Nephron progenitor cell (in vitro differentiated cells): ENCODE data around the gene RNF214.

Source experiments
- DNase-seq: peaks from one replicate; pipeline ENCODE4 v3.0.0; 2021
- H3K27ac Mint-ChIP-seq: 2 replicates; pipeline ENCODE4 v1.8.0; 2021; ENCODE audit warnings: mild to moderate bottlenecking, moderate library complexity, mixed read lengths
- H3K27me3 Mint-ChIP-seq: 2 replicates; pipeline ENCODE4 v1.8.0; 2021; ENCODE audit warnings: mild to moderate bottlenecking, low read depth, mixed read lengths; ENCODE audit not compliant: poor library complexity
- H3K36me3 Mint-ChIP-seq: 2 replicates; pipeline ENCODE4 v1.8.0; 2021; ENCODE audit warnings: low read depth, mixed read lengths
- H3K4me1 Mint-ChIP-seq: 2 replicates; pipeline ENCODE4 v1.8.0; 2021; ENCODE audit warnings: mixed read lengths
- H3K4me3 Mint-ChIP-seq: 2 replicates; pipeline ENCODE4 v1.8.0; 2021; ENCODE audit warnings: mild to moderate bottlenecking, moderate library complexity, mixed read lengths
- H3K9me3 Mint-ChIP-seq: 2 replicates; pipeline ENCODE4 v1.8.0; 2021; ENCODE audit warnings: mild to moderate bottlenecking, moderate library complexity, mixed read lengths
- TF ChIP-seq, protein P1 (sequence below): fragments of 200-600 bp; sonication (generic); IDR thresholded peaks from 2 replicates; pipeline ENCODE4 v1.5.0; 2021; ENCODE audit warnings: antibody characterized with exemption

Gene RNF214

DNA sequence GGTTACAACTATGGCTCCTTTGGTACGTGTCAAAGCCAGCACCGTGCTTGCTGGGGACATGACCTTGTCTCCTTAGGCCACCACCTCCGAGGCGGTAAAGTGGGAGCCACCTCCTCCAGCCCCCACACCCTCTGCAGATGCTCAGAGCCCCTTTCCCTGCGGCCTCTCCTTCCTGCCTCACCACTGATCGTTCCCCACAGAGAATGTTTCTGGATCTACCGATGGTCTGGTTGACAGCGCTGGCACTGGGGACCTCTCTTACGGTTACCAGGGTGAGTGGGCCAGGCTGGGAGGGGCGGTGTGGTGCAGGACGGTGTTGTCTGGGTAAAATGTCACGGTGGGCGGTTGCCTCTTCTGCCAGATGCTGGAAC is 45.1 kb upstream of the RNF214 start:
- Mint-ChIP-seq H3K4me1 (peaks cover 27% of the 10 kb centered on the region), H3K4me3 (no peak overlapping the region), H3K27ac (peak overlapping the region; percentile 57), H3K36me3 (peaks cover 20% of the 10 kb centered on the region), H3K9me3 (no peaks in the 10 kb centered on the region), H3K27me3 (peaks cover 6% of the 10 kb centered on the region)
- DNase-seq = no peak
- TF ChIP-seq, protein P1, sequence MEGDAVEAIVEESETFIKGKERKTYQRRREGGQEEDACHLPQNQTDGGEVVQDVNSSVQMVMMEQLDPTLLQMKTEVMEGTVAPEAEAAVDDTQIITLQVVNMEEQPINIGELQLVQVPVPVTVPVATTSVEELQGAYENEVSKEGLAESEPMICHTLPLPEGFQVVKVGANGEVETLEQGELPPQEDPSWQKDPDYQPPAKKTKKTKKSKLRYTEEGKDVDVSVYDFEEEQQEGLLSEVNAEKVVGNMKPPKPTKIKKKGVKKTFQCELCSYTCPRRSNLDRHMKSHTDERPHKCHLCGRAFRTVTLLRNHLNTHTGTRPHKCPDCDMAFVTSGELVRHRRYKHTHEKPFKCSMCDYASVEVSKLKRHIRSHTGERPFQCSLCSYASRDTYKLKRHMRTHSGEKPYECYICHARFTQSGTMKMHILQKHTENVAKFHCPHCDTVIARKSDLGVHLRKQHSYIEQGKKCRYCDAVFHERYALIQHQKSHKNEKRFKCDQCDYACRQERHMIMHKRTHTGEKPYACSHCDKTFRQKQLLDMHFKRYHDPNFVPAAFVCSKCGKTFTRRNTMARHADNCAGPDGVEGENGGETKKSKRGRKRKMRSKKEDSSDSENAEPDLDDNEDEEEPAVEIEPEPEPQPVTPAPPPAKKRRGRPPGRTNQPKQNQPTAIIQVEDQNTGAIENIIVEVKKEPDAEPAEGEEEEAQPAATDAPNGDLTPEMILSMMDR = no peak

DNA sequence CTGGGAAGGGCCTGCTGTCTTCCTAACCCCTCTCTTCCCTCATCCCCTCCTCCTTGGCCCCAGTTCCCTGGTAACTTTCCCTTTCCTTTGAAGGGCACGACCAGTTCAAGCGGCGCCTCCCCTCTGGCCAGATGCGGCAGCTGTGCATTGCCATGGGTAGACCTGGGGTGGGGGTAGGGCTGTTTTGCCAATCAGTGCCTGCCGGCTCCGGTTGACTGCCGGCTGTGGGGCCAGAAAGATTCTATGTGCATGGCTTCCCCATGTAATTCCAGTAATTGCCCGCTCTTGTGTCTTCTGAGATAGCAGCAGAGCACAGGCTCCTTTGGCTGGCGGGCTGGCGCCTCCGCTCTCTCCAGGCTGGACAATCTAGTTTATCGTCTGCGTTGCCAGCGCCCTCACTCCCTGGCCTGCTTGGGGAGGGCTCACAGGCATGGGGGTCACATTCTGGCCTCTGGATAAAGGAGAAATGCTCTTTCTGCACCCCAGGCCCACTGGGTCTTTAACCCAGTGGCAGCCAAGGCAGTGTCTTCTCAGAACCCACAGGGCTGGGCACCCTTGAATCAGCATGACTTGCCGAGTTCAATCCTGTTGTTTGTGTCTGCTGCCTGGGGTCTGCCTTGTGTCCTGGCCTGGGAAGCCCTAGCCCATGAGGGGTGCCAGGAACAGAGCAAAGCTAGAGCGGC is 44.5 kb upstream of the RNF214 start:
- no peak for DNase-seq
- Mint-ChIP-seq H3K27me3 (peaks cover 6% of the 10 kb centered on the region), H3K27ac (no peak overlapping the region), H3K9me3 (no peaks in the 10 kb centered on the region), H3K36me3 (peaks cover 16% of the 10 kb centered on the region), H3K4me3 (no peak overlapping the region), H3K4me1 (peaks cover 27% of the 10 kb centered on the region)
- TF ChIP-seq, protein P1 = no peak

DNA sequence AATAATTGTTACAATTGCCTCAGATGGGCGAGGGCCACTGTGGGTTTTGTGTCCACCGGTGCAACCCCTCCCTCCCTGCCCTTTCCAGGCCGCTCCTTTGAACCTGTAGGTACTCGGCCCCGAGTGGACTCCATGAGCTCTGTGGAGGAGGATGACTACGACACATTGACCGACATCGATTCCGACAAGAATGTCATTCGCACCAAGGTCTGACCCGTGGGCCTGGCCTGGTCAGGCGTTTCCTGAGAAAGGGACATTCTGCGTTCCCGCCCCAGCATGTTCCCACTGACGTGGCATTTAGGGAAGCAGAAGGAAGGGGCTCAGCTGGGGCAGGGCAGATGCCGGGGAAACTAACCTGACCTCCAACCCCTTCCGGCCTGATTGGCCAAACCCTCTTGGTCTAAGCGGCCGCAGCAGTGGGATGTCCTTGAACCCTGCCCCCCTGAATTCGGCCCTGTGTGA is 43.8 kb upstream of the RNF214 start:
- DNase-seq = no peak

DNA sequence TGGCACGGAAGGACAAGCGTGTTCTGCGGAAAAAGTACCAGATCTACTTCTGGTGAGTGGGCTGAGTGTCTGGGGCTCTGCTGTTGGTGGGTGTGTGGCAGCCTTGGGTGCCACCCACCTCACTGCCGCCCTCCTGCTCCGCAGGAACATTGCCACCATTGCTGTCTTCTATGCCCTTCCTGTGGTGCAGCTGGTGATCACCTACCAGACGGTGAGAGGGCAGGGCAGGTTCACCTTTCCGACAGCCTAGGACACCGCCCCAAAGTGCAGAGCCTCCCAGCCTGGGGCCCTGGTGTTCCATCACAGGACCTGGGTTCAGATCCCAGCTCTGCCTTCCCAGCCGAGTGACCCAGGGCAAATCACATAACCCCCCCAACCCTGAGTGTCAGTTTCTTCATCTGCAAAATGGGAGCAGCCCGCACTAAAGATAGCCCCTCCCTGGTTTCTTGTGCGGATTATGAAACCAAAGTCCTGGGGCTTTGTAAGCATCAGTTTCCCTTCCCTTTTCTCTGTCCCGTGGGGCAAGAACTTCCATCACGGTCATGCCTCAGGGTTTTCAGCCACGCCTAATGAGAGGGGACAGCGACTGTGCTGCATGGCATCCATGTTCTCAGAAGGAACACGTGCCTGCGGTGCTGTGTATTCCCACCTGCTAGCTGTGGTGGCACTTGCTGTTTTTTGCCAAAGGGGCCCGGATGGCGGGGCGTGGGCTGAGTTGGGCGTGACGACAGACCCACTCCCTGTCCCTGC is 43.1 kb upstream of the RNF214 start:
- Mint-ChIP-seq H3K4me1 (peaks cover 27% of the 10 kb centered on the region), H3K27ac (no peak overlapping the region), H3K36me3 (peaks cover 6% of the 10 kb centered on the region), H3K4me3 (no peak overlapping the region), H3K9me3 (no peaks in the 10 kb centered on the region), H3K27me3 (peaks cover 9% of the 10 kb centered on the region)
- no peak for DNase-seq
- TF ChIP-seq, protein P1 = no peak

More for the DNA sequence above, 43.8 kb upstream of the RNF214 start:
- Mint-ChIP-seq H3K9me3 (no peaks in the 10 kb centered on the region), H3K4me3 (no peak overlapping the region), H3K27ac (no peak overlapping the region), H3K4me1 (peaks cover 27% of the 10 kb centered on the region), H3K27me3 (peaks cover 9% of the 10 kb centered on the region), H3K36me3 (peaks cover 13% of the 10 kb centered on the region)
- TF ChIP-seq, protein P1 = no peak

DNA sequence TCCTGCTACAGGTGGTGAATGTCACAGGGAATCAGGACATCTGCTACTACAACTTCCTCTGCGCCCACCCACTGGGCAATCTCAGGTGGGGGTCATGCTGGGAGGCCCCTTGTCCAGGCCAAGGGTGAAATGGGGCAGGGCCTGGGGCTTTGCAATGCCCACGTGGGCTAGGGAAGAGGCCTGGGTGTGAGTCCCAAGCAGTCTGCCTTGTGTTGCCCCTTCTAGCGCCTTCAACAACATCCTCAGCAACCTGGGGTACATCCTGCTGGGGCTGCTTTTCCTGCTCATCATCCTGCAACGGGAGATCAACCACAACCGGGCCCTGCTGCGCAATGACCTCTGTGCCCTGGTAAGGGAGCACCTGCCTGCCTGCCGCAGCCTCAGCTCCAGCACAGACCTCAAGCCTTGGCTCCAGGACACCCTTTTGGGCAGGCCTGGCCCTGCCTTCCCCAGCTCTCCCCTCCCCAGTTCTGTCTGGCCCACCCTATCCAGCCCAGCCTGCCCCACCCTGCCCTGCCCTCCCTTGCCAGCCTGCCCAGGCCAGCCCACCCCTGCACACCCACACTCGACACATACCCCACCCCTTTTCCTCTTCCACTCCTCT is 42.4 kb upstream of the RNF214 start:
- H3K9me3 Mint-ChIP-seq = no peaks in the 10 kb centered on the region
- peaks cover 9% of the 10 kb centered on the region for H3K27me3 Mint-ChIP-seq
- no peak overlapping the region for H3K27ac Mint-ChIP-seq
- peaks cover 27% of the 10 kb centered on the region for H3K4me1 Mint-ChIP-seq
- no peak for DNase-seq
- TF ChIP-seq, protein P1 = no peak
- H3K36me3 Mint-ChIP-seq = peaks cover 5% of the 10 kb centered on the region
- no peak overlapping the region for H3K4me3 Mint-ChIP-seq
